BJ (cell line): ENCODE measurements around the gene TAS2R43. TPM values are rescaled to one million over a fixed set of nuclear protein-coding genes. Genes with fewer than 3 reads are reported as not detected.

Source experiments
- polyA plus RNA-seq: library from polyadenylated mRNA; depleted of rRNA; stranded (reverse); fragments of >200 nt; gene quantifications from 2 replicates; pipeline ENCODE4 v1.2.3, GENCODE V29; 2011; rRNA removed
- small RNA-seq: library from RNA; depleted of rRNA; stranded (forward); fragments of <200 nt; gene quantifications from one replicate; pipeline ENCODE3, GENCODE V24; 2012; ENCODE audit warnings: low replicate concordance, low read depth; ENCODE audit not compliant: insufficient read length

Gene TAS2R43
- polyA plus RNA-seq, 1 experiment = not detected

Small RNA genes lying within 50 kb of the gene (small RNA-seq; reads per million reads assigned to genes)
- not detected for gene AC018630.1

Other genes with a start within 250 kb of the TAS2R43 start
- 2.6 and 4.2 TPM in 2 replicates for gene PRR4, start 242.8 kb downstream of the TAS2R43 start, polyA plus RNA-seq
- 3.0 and 3.4 TPM in 2 replicates for gene PRH1, start 208.1 kb downstream of the TAS2R43 start, polyA plus RNA-seq
- gene TAS2R13, start 182.8 kb downstream of the TAS2R43 start, polyA plus RNA-seq = 0.10 TPM in 1 of 2 replicates, not detected in the other
- 0.18 TPM in 1 of 2 replicates, not detected in the other for gene PRH2, start 163.1 kb downstream of the TAS2R43 start, polyA plus RNA-seq
- gene TAS2R14, start 153.1 kb downstream of the TAS2R43 start, polyA plus RNA-seq = 0.56 and 1.3 TPM in 2 replicates
- 0.12 TPM in 1 of 2 replicates, not detected in the other for gene TAS2R50, start 105.4 kb downstream of the TAS2R43 start, polyA plus RNA-seq
- gene TAS2R20, start 94.0 kb downstream of the TAS2R43 start, polyA plus RNA-seq = 0.29 and 0.64 TPM in 2 replicates
- gene TAS2R19, start 69.7 kb downstream of the TAS2R43 start, polyA plus RNA-seq = 0.33 and 0.48 TPM in 2 replicates
- 0.29 and 0.55 TPM in 2 replicates for gene TAS2R31, start 60.9 kb downstream of the TAS2R43 start, polyA plus RNA-seq
- 0.09 and 0.11 TPM in 2 replicates for gene TAS2R46, start 30.0 kb downstream of the TAS2R43 start, polyA plus RNA-seq
- 0.04 and 0.15 TPM in 2 replicates for gene TAS2R30, start 42.3 kb upstream of the TAS2R43 start, polyA plus RNA-seq
- gene SMIM10L1, start 78.9 kb upstream of the TAS2R43 start, polyA plus RNA-seq = 3.2 and 4.8 TPM in 2 replicates
- not detected in 2 replicates for gene TAS2R42, start 94.6 kb upstream of the TAS2R43 start, polyA plus RNA-seq
- gene PRB3, start 177.4 kb upstream of the TAS2R43 start, polyA plus RNA-seq = not detected in 2 replicates
- gene PRB4, start 218.1 kb upstream of the TAS2R43 start, polyA plus RNA-seq = not detected in 2 replicates